Lung (tissue), 12 donors: ENCODE results near the gene CBX7. TPM values are rescaled to one million over a fixed set of nuclear protein-coding genes. Genes with fewer than 3 reads are reported as not detected.
A peak's percentile ranks its signal among the peaks of the same experiment; 100 is the strongest.

Source experiments
- ATAC-seq: fragments of 200-7000 bp; cut with Tn5 transposase; one replicate; pipeline ENCODE4 v1.9.1; 2020; ENCODE audit warnings: moderate number of reproducible peaks; ENCODE audit not compliant: insufficient read depth, low FRiP score
- DNase-seq, 3 donors: peaks; one replicate each; pipeline ENCODE4 v3.0.0-alpha.2; 2013 to 2017
- H3K27ac ChIP-seq, 2 donors: one replicate each; pipeline ENCODE4 v1.5.1; 2013; ENCODE audit warnings: mild to moderate bottlenecking in 2 of 2, moderate library complexity in 2 of 2, control low read depth in 1 of 2, inconsistent platforms in 1 of 2, low read depth in 1 of 2, low read length in 1 of 2
- H3K27me3 ChIP-seq, 3 donors: one replicate each; pipeline ENCODE4 v1.5.1; 2013; ENCODE audit warnings: low read length in 2 of 3; ENCODE audit not compliant: control insufficient read depth in 3 of 3, insufficient read depth in 3 of 3
- H3K36me3 ChIP-seq, 4 donors: one replicate each; pipeline ENCODE4 v1.5.1; 2013; ENCODE audit warnings: low read length in 4 of 4, mild to moderate bottlenecking in 1 of 4, moderate library complexity in 1 of 4; ENCODE audit not compliant: control insufficient read depth in 4 of 4, insufficient read depth in 4 of 4
- H3K4me1 ChIP-seq, 5 donors: one replicate each; pipeline ENCODE4 v1.5.1; 2013; ENCODE audit warnings: low read length in 5 of 5, mild to moderate bottlenecking in 2 of 5, moderate library complexity in 1 of 5; ENCODE audit not compliant: control insufficient read depth in 5 of 5, insufficient read depth in 5 of 5
- H3K4me3 ChIP-seq: one replicate; pipeline ENCODE4 v1.5.1; 2013; ENCODE audit warnings: mild to moderate bottlenecking, control low read depth, moderate library complexity
- H3K9ac ChIP-seq, 2 donors: one replicate each; pipeline ENCODE4 v1.5.1; 2013; ENCODE audit warnings: low read length in 2 of 2, control low read depth in 1 of 2; ENCODE audit not compliant: insufficient read depth in 1 of 2
- H3K9me3 ChIP-seq, 4 donors: one replicate each; pipeline ENCODE4 v1.5.1; 2013; ENCODE audit warnings: low read length in 3 of 4, mild to moderate bottlenecking in 1 of 4, moderate library complexity in 1 of 4; ENCODE audit not compliant: control insufficient read depth in 4 of 4, insufficient read depth in 3 of 4
- CTCF ChIP-seq: IDR thresholded peaks from 2 replicates; pipeline ENCODE4 v1.5.1; 2012; ENCODE audit warnings: mild to moderate bottlenecking; ENCODE audit errors: control extremely low read depth, extremely low read depth
- WGBS, 2 donors: extraction: QIAGEN DNeasy Blood & Tissue Kit; methylation state at CpG; one replicate each; pipeline ENCODE4 v1.1.7; 2013; 5-methylcytosine and 5-hydroxymethylcytosine counted together
- polyA plus RNA-seq, 2 donors: library from polyadenylated mRNA; stranded (reverse); fragments of 200-250 nt; gene quantifications; one replicate each; pipeline ENCODE4 v1.2.1, GENCODE V29; 2013
- total RNA-seq, 2 donors: library from RNA; depleted of rRNA in 1 of 2; stranded (reverse); fragments of >200 nt in 1 of 2; gene quantifications; one replicate each; pipeline ENCODE4 v1.2.1, GENCODE V29; 2014 to 2021
- donor health status: control.
- donor health status: control.
- donor health status: Bipolar disorder and iron deficiency.
- donor health status: healthy.
- donor health status: DM: yes; HTN: yes; CAD: no.

CBX7 gene
- total and polyA plus RNA-seq, 4 donors: 18.1 to 27.8 (median 20.9) TPM

- H3K36me3 ChIP-seq: peaks cover 0 to 5% (median 0%) of the 10 kb centered on the region in 4 donors
- peak overlapping the region in 1 of 2 donors; percentile 71 for H3K27ac ChIP-seq
- H3K9ac ChIP-seq: no peak overlapping the region
- TF ChIP-seq CTCF: no peak
- WGBS, 2 donors: 84 to 93% methylated on average over 16 of the region's 16 CpGs
- no peak for ATAC-seq
- DNase-seq: no peak
- no peaks in the 10 kb centered on the region for H3K9me3 ChIP-seq
- H3K4me1 ChIP-seq: peaks cover 0 to 21% (median 5%) of the 10 kb centered on the region in 5 donors
- no peak overlapping the region for H3K4me3 ChIP-seq
- H3K27me3 ChIP-seq: peaks cover 0 to 18% (median 12%) of the 10 kb centered on the region in 3 donors
Measured at GRCh38 chr22:39149915-39150847, 2.3 kb downstream of the CBX7 start.

GRCh38 chr22:39148727-39149535 is 3.5 kb downstream of the CBX7 start:
- Histone ChIP-seq H3K27ac (peak overlapping the region; percentile 34 to 71), H3K27me3 (peaks cover 0 to 7% (median 3%) of the 10 kb centered on the region in 3 donors), H3K4me3 (no peak overlapping the region), H3K4me1 (peaks cover 0 to 31% (median 7%) of the 10 kb centered on the region in 5 donors), H3K9me3 (no peaks in the 10 kb centered on the region), H3K9ac (no peak overlapping the region), H3K36me3 (peaks cover 0 to 5% (median 0%) of the 10 kb centered on the region in 4 donors)
- ATAC-seq: no peak
- TF ChIP-seq CTCF: no peak
- peak; percentile 24 to 53 (median 38) for DNase-seq
- WGBS, 2 donors: 72 to 82% methylated on average over 9 of the region's 9 CpGs

GRCh38 chr22:39148026-39148726 is 4.3 kb downstream of the CBX7 start:
- no peaks in the 10 kb centered on the region for H3K27me3 ChIP-seq
- no peak overlapping the region for H3K9ac ChIP-seq
- no peak for TF ChIP-seq CTCF
- H3K36me3 ChIP-seq: peaks cover 0 to 5% (median 0%) of the 10 kb centered on the region in 4 donors
- no peak overlapping the region for H3K4me3 ChIP-seq
- DNase-seq: peak in 2 of 3 donors; percentile 31 to 47
- H3K9me3 ChIP-seq: no peaks in the 10 kb centered on the region
- no peak for ATAC-seq
- peak overlapping the region; percentile 22 to 71 for H3K27ac ChIP-seq
- WGBS, 2 donors: 73 to 86% methylated on average over 16 of the region's 16 CpGs
- peaks cover 0 to 28% (median 8%) of the 10 kb centered on the region in 5 donors for H3K4me1 ChIP-seq
